IgD-negative memory B cell (primary cell): ENCODE data around the gene CARD8. TPM values are rescaled to one million over a fixed set of nuclear protein-coding genes. Genes with fewer than 3 reads are reported as not detected.
A peak's percentile ranks its signal among the peaks of the same experiment; 100 is the strongest.
"Not testable (repeated sequence)": the region's sequence is repeated elsewhere in the genome, so short reads cannot be mapped to it uniquely, and the experiment has no call there.

Source experiments
- H3K27ac Mint-ChIP-seq, 3 donors: one replicate each; pipeline ENCODE4 v1.8.0; 2020 to 2022; ENCODE audit warnings: mild to moderate bottlenecking in 3 of 3, mixed read lengths in 3 of 3, moderate library complexity in 1 of 3
- H3K27me3 Mint-ChIP-seq: one replicate; pipeline ENCODE4 v1.8.0; 2021; ENCODE audit warnings: mixed read lengths
- H3K36me3 Mint-ChIP-seq: one replicate; pipeline ENCODE4 v1.8.0; 2020; ENCODE audit warnings: mild to moderate bottlenecking, mixed read lengths
- H3K4me1 Mint-ChIP-seq, 3 donors: one replicate each; pipeline ENCODE4 v1.8.0; 2020 to 2022; ENCODE audit warnings: mixed read lengths in 3 of 3, mild to moderate bottlenecking in 1 of 3
- H3K4me3 Mint-ChIP-seq, 4 donors: one replicate each; pipeline ENCODE4 v1.8.0; 2020 to 2022; ENCODE audit warnings: mild to moderate bottlenecking in 4 of 4, mixed read lengths in 4 of 4, moderate library complexity in 3 of 4
- H3K9me3 Mint-ChIP-seq, 3 donors: one replicate each; pipeline ENCODE4 v1.8.0; 2020 to 2021; ENCODE audit warnings: mixed read lengths in 3 of 3, mild to moderate bottlenecking in 1 of 3
- polyA plus RNA-seq: library from polyadenylated mRNA; unstranded; fragments of 300-500 nt; fragmentation: Illumina TruSeq; gene quantifications from one replicate; pipeline ENCODE4 v1.2.3, GENCODE V29; 2021

The CARD8 gene
- polyA plus RNA-seq, 1 donor from 2014 or later, result 85.7 TPM

GRCh38 chr19:48284896-48285295 is 29.2 kb upstream of the CARD8 start:
- H3K4me3 Mint-ChIP-seq, result no peak overlapping the region
- H3K4me1 Mint-ChIP-seq, result no peaks in the 10 kb centered on the region
- H3K27me3 Mint-ChIP-seq, result peaks cover 2% of the 10 kb centered on the region

GRCh38 chr19:48283908-48284307 is 28.2 kb upstream of the CARD8 start:
- Mint-ChIP-seq H3K9me3 (peaks cover 3 to 12% (median 6%) of the 10 kb centered on the region in 3 donors), H3K36me3 (no peaks in the 10 kb centered on the region), H3K27ac (no peak overlapping the region), H3K27me3 (peaks cover 2% of the 10 kb centered on the region), H3K4me3 (no peak overlapping the region), H3K4me1 (no peaks in the 10 kb centered on the region)

More at GRCh38 chr19:48284896-48285295, 29.2 kb upstream of the CARD8 start:
- no peaks in the 10 kb centered on the region for H3K36me3 Mint-ChIP-seq
- no peak overlapping the region for H3K27ac Mint-ChIP-seq
- H3K9me3 Mint-ChIP-seq, result peaks cover 3 to 12% (median 6%) of the 10 kb centered on the region in 3 donors

- peaks cover 0 to 1% (median 0%) of the 10 kb centered on the region in 3 donors for H3K4me1 Mint-ChIP-seq
- H3K9me3 Mint-ChIP-seq, result peaks cover 0 to 2% (median 0%) of the 10 kb centered on the region in 3 donors
- no peaks in the 10 kb centered on the region for H3K36me3 Mint-ChIP-seq
- no peak overlapping the region for H3K4me3 Mint-ChIP-seq
- no peak overlapping the region for H3K27ac Mint-ChIP-seq
- peaks cover 3% of the 10 kb centered on the region for H3K27me3 Mint-ChIP-seq
Observed at GRCh38 chr19:48279747-48280146, 24.0 kb upstream of the CARD8 start.

DNA sequence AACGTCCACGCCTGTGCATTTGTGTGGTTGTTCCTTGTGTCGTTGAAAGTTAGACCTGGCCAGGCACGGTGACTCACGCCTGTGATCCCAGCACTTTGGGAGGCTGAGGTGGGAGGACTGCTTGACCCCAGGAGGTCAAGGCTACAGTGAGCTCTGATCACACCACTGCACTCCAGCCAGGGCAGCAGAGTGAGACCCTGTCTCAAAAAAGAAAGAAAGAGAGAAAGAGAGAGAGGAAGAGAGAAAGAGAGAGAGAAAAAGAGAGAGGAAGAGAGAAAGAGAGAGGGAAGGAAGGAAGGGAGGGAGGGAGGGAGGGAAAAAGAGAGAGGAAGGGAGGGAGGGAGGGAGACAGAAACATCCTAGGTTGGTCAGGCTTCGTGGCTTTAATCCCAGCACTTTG is 19.2 kb upstream of the CARD8 start:
- no peak overlapping the region for H3K27ac Mint-ChIP-seq
- H3K9me3 Mint-ChIP-seq, result no peaks in the 10 kb centered on the region
- H3K4me1 Mint-ChIP-seq, result peaks cover 5 to 7% (median 6%) of the 10 kb centered on the region in 3 donors
- H3K4me3 Mint-ChIP-seq, result no peak overlapping the region
- H3K27me3 Mint-ChIP-seq, result peaks cover 2% of the 10 kb centered on the region
- no peaks in the 10 kb centered on the region for H3K36me3 Mint-ChIP-seq

DNA sequence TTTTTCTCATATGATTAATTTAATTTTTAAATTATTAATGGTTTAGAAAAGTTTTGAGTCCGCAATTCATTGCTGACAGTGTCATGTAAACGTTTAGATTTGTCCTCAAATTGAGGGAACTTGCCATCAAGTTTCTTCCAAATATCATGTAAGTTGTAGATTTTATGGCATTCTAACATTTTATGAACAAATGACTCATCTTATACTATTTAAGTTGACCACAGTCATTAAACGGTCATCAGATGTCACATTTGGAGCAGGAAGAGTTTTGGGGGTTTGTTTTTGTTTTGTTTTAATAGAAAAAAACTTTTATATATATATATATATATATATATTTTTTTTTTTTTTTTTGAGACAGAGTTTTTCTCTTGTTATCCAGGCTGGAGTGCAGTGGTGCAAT is 18.5 kb upstream of the CARD8 start:
- Mint-ChIP-seq H3K4me1 (peaks cover 5 to 8% (median 8%) of the 10 kb centered on the region in 3 donors), H3K4me3 (peak overlapping the region in 1 of 4 donors; percentile 63), H3K27ac (no peak overlapping the region), H3K27me3 (peaks cover 5% of the 10 kb centered on the region), H3K36me3 (no peaks in the 10 kb centered on the region), H3K9me3 (peaks cover 0 to 2% (median 0%) of the 10 kb centered on the region in 3 donors)

DNA sequence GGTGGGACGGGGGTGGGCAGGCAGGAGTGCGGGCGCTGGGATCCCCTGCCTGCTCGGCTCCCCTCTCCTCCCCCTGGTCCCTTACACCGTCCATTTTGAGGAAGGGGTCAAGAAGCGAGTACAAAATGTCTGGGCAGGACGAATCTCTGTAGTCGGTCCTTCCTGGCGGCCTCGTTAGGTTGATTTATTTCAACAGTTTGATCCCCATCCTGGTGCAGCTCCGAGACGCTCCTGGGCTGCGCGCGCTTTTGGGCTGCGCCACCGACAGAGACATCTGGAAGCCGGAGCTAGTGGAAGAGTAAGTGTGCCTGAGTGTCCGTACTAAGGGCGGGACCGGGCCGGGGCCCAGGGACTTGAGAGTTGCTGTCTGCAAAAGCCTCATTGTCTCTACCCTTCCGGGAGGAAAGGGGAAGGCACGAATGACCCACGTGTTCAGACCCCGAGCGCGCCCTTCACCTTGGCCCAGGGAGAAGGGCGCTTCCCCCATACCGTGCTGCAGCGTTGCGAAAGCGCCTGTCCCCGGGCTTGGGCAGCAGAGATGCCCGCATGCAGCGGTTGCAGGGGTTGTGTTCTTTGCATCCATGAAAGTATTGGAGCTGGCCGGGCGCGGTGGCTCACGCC is 15.9 kb upstream of the CARD8 start:
- Mint-ChIP-seq H3K4me1 (peaks cover 10 to 12% (median 12%) of the 10 kb centered on the region in 3 donors), H3K36me3 (no peaks in the 10 kb centered on the region), H3K4me3 (peak overlapping the region; percentile 89 to 98 (median 94)), H3K27ac (peak overlapping the region in 1 of 3 donors; percentile 89), H3K9me3 (peaks cover 0 to 2% (median 0%) of the 10 kb centered on the region in 3 donors), H3K27me3 (peaks cover 8% of the 10 kb centered on the region)

GRCh38 chr19:48269617-48270026 is 13.9 kb upstream of the CARD8 start:
- Mint-ChIP-seq H3K4me3 (peak overlapping the region; percentile 44 to 73 (median 53)), H3K4me1 (peaks cover 10 to 12% (median 10%) of the 10 kb centered on the region in 3 donors)
- H3K36me3 Mint-ChIP-seq, H3K27ac Mint-ChIP-seq, H3K9me3 Mint-ChIP-seq, H3K27me3 Mint-ChIP-seq: not testable (repeated sequence)

DNA sequence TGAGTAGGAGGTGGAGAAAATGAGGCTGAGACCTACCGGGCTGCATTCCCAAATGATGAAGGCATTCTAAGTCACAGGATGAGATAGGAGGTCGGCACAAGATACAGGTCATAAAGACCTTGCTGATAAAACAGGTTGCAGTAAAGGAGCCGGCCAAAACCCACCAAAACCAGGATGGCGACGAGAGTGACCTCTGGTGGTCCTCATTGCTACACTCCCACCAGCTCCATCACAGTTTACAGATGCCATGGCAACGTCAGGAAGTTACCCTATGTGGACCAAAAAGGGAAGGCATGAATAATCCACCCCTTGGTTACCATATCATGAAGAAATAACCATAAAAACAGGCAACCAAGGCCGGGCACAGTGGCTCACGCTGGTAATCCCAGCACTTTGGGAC is 9.6 kb upstream of the CARD8 start:
- H3K36me3 Mint-ChIP-seq, H3K27me3 Mint-ChIP-seq, H3K4me3 Mint-ChIP-seq, H3K27ac Mint-ChIP-seq, H3K9me3 Mint-ChIP-seq, H3K4me1 Mint-ChIP-seq: not testable (repeated sequence)

DNA sequence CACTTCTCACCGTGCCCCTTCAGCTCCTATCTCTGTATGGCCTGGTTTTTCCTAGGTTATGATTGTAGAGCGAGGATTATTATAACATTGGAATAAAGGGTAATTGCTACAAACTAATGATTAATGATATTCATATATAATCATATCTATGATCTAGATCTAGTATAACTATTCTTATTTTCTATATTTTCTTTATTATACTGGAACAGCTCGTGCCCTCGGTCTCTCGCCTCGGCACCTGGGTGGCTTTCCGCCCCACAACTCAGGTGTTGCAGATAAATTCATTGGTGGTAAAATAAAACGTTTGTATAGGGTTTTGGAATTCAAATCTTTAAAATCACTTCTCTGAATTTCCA is 4.6 kb upstream of the CARD8 start:
- not testable (repeated sequence) for H3K36me3 Mint-ChIP-seq, H3K9me3 Mint-ChIP-seq, H3K27me3 Mint-ChIP-seq
- H3K4me1 Mint-ChIP-seq, result peaks cover 15 to 23% (median 21%) of the 10 kb centered on the region in 3 donors
- peak overlapping the region; percentile 88 to 96 (median 92) for H3K4me3 Mint-ChIP-seq
- peak overlapping the region; percentile 98 to 100 (median 99) for H3K27ac Mint-ChIP-seq

- Mint-ChIP-seq H3K4me1 (peaks cover 19 to 29% (median 23%) of the 10 kb centered on the region in 3 donors), H3K4me3 (peak overlapping the region in 3 of 4 donors; percentile 84 to 92 (median 88)), H3K27ac (peak overlapping the region in 2 of 3 donors; percentile 91 to 100)
- not testable (repeated sequence) for H3K27me3 Mint-ChIP-seq, H3K9me3 Mint-ChIP-seq, H3K36me3 Mint-ChIP-seq
Observed at GRCh38 chr19:48258992-48259391, 3.3 kb upstream of the CARD8 start.

- peak overlapping the region; percentile 75 to 100 (median 91) for H3K27ac Mint-ChIP-seq
- peak overlapping the region; percentile 84 to 94 (median 88) for H3K4me3 Mint-ChIP-seq
- peaks cover 22 to 32% (median 30%) of the 10 kb centered on the region in 3 donors for H3K4me1 Mint-ChIP-seq
- no peaks in the 10 kb centered on the region for H3K9me3 Mint-ChIP-seq
- no peaks in the 10 kb centered on the region for H3K27me3 Mint-ChIP-seq
- H3K36me3 Mint-ChIP-seq, result no peaks in the 10 kb centered on the region
Observed at GRCh38 chr19:48258350-48258749, 2.6 kb upstream of the CARD8 start.

GRCh38 chr19:48254529-48254970 is 1.2 kb downstream of the CARD8 start:
- Mint-ChIP-seq H3K27ac (peak overlapping the region; percentile 35 to 99 (median 85)), H3K4me3 (peak overlapping the region; percentile 77 to 99 (median 78)), H3K4me1 (peaks cover 42 to 57% (median 55%) of the 10 kb centered on the region in 3 donors), H3K27me3 (no peaks in the 10 kb centered on the region), H3K36me3 (no peaks in the 10 kb centered on the region), H3K9me3 (no peaks in the 10 kb centered on the region)

- Mint-ChIP-seq H3K36me3 (no peaks in the 10 kb centered on the region), H3K4me1 (peaks cover 45 to 59% (median 58%) of the 10 kb centered on the region in 3 donors), H3K27me3 (no peaks in the 10 kb centered on the region), H3K9me3 (no peaks in the 10 kb centered on the region), H3K4me3 (peak overlapping the region; percentile 13 to 99 (median 62)), H3K27ac (peak overlapping the region in 2 of 3 donors; percentile 35 to 99)
Observed at GRCh38 chr19:48253999-48254398, 1.7 kb downstream of the CARD8 start.

- Mint-ChIP-seq H3K9me3 (no peaks in the 10 kb centered on the region), H3K4me3 (peak overlapping the region in 2 of 4 donors; percentile 51 to 99), H3K4me1 (peaks cover 43 to 58% (median 55%) of the 10 kb centered on the region in 3 donors), H3K27me3 (no peaks in the 10 kb centered on the region), H3K36me3 (no peaks in the 10 kb centered on the region), H3K27ac (peak overlapping the region; percentile 65 to 79 (median 67))
Observed at GRCh38 chr19:48252609-48253008, 3.1 kb downstream of the CARD8 start.

- no peaks in the 10 kb centered on the region for H3K36me3 Mint-ChIP-seq
- peaks cover 46 to 62% (median 57%) of the 10 kb centered on the region in 3 donors for H3K4me1 Mint-ChIP-seq
- H3K27me3 Mint-ChIP-seq, result no peaks in the 10 kb centered on the region
- peak overlapping the region in 2 of 3 donors; percentile 77 to 99 for H3K27ac Mint-ChIP-seq
- no peaks in the 10 kb centered on the region for H3K9me3 Mint-ChIP-seq
- peak overlapping the region; percentile 25 to 99 (median 61) for H3K4me3 Mint-ChIP-seq
Observed at GRCh38 chr19:48250290-48251025, 5.3 kb downstream of the CARD8 start.
